Fibroblast of the aortic adventitia (primary cell): ENCODE measurements around the gene XG. TPM values are rescaled to one million over a fixed set of nuclear protein-coding genes. Genes with fewer than 3 reads are reported as not detected.

Experiments used
- DNase-seq: peaks from one replicate; pipeline ENCODE4 v3.0.0-alpha.2; 2010; ENCODE audit warnings: low read depth
- H3K4me3 ChIP-seq: 2 replicates; pipeline ENCODE4 v1.5.1; 2011; ENCODE audit warnings: low read depth, mild to moderate bottlenecking, control low read depth, low read length, moderate library complexity
- CTCF ChIP-seq: IDR thresholded peaks from 2 replicates; pipeline ENCODE4 v1.5.1; 2011; ENCODE audit warnings: mild to moderate bottlenecking, low read length, control low read depth, inconsistent platforms; ENCODE audit not compliant: insufficient read depth
- total RNA-seq: library from RNA; depleted of rRNA; stranded (reverse); fragments of >200 nt; gene quantifications from 2 replicates; pipeline ENCODE4 v1.2.3, GENCODE V29; 2012; ENCODE audit warnings: low replicate concordance

XG gene
- total RNA-seq, 1 donor = 50.4 TPM

GRCh38 chrX:2859197-2859797 is 107.5 kb downstream of the XG start:
- no peak for TF ChIP-seq CTCF
- no peak overlapping the region for H3K4me3 ChIP-seq
- DNase-seq = no peak

- TF ChIP-seq CTCF = no peak
- DNase-seq = no peak
- H3K4me3 ChIP-seq = no peak overlapping the region
Measured at GRCh38 chrX:2862404-2862803, 110.6 kb downstream of the XG start.

- no peak for DNase-seq
- no peak overlapping the region for H3K4me3 ChIP-seq
Measured at GRCh38 chrX:2863646-2864045, 111.8 kb downstream of the XG start.

More at GRCh38 chrX:2863646-2864045, 111.8 kb downstream of the XG start:
- no peak for TF ChIP-seq CTCF

Other genes with a start within 250 kb of the XG start
- 355 and 675 TPM in 2 replicates for gene CD99, start 60.7 kb upstream of the XG start, total RNA-seq
- gene GYG2, start 76.9 kb downstream of the XG start, total RNA-seq = 1.1 and 4.3 TPM in 2 replicates
- 6.5 and 12.0 TPM in 2 replicates for gene ARSD, start 177.3 kb downstream of the XG start, total RNA-seq